NCI-H2107 treated with DMSO at 0.1 percent for 48 hours (cell line): ENCODE data around the gene E2F3.

ENCODE experiments used
- DNase-seq: peaks from one replicate; lab custom pipeline; 2025; ENCODE audit not compliant: unreplicated experiment; lab: John Stamatoyannopoulos, UW

E2F3 gene

DNA sequence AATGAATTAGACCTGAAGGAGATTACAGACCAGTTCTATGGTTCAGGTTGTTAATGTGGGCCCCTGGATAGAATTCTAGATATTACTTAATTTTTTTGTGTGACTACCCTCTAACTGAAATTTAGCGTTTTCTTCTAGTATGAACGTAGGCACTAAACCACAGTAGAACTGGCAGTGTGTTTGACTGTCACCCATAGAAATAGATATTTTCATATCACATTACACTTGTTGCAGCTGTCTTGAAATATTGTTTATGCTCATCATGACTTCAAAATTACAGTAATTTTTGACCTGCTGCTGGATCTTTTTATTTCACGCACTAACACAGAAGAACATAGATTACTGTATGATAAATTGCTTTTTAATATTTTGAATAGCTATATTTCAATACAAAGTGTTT is 31.6 kb downstream of the E2F3 start:
- DNase-seq, result no peak

DNA sequence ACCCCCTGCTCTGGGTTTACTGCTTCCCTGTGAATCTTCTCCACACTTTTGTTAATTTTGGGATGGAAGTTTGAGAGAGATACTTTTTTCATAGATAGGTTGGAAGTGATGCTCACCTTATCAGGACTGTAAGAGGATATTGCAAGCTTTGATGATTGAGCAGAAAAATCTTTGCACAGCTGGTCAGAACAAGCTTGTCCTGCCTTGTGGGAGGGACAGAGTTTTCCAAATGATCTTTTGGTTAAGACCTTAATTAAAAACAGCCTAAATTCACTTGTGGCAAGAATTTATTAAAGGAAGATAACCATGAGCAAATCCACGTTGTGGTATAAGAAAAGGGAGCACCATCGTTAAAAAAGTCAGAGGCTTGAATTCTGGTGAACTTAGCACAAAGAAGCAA is 32.2 kb downstream of the E2F3 start:
- no peak for DNase-seq

DNA sequence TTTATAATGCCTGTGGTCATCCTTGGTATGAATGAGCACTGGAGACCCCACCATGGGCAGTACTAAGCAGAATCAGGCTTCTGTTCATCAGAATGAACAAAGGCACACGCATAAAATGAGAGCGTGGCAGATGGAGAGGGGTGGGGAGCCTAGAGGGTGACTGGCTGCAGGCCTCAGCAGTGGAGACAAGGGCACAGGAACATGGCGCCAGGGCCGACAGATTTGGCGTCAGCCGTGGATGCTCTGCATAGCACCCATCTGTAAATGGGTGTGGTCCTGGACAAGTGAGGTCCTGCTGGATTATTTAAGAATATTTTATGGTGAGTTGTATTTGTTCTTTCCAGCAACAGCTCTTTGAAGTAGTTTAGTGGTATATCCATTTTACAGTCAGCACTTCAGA is 33.1 kb downstream of the E2F3 start:
- no peak for DNase-seq

GRCh38 chr6:20436719-20437118 is 35.0 kb downstream of the E2F3 start:
- no peak for DNase-seq

- no peak for DNase-seq
These were observed 36.0 kb downstream of the E2F3 start for GRCh38 chr6:20437639-20438038.

- no peak for DNase-seq
These were observed 36.9 kb downstream of the E2F3 start for GRCh38 chr6:20438462-20439070.

GRCh38 chr6:20439558-20439957 is 37.9 kb downstream of the E2F3 start:
- DNase-seq, result no peak

DNA sequence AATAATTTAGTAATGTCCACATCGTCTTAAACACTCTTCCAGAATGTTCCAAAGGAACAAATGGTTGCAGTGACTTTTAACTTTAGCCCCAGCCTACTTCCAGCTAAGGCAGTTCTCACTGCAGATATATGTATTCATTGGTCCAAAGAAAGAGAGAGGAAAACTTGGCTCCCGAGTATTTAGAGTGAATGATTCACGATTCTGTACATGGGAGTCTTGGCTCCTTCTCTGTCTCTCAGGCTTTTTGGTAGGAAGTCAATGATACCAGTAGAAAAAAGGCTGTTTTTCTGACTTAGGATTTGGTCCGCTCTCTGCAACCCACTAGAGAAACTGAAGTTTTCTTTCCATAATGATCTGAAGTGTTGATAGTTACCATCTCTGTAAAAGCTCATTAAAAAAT is 38.6 kb downstream of the E2F3 start:
- no peak for DNase-seq

DNA sequence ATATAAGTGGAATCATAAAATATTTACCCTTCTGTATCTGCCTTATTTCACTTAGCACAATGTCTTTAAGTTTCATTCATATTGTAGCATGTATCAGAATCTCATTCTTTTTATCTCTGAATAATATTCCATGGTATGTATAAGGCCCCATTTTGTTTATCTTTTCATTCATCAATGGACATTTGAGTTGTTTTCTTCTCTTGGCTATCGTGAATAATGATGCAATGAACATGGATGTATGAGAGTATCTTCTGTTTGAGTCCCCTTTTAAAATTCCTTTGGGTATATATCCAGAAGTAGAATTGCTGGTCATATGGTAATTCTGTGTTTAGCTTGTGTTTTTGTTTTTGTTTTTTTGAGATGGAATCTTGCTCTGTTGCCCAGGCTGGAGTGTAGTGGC is 39.6 kb downstream of the E2F3 start:
- no peak for DNase-seq

DNA sequence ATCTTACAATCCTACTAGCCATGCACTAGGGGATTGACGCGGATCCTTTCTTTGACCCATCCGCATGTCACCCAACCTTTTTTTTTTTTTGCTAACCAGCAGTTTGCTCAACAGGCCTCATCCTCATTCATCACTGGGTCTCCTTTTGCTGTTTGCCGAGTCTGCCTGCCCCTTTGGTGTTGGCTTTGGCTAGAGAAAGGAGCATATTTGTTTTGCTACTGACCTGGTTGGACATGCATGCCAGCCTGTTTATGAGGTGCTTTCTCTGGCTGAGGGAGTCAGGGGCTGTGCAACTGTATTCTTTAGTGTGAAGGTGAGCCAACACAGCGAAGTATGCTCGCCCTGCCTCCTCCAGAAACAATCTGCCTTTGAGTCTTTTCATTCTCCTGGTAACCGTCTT is 40.2 kb downstream of the E2F3 start:
- DNase-seq, result no peak

GRCh38 chr6:20444786-20445271 is 43.1 kb downstream of the E2F3 start:
- DNase-seq, result no peak

DNA sequence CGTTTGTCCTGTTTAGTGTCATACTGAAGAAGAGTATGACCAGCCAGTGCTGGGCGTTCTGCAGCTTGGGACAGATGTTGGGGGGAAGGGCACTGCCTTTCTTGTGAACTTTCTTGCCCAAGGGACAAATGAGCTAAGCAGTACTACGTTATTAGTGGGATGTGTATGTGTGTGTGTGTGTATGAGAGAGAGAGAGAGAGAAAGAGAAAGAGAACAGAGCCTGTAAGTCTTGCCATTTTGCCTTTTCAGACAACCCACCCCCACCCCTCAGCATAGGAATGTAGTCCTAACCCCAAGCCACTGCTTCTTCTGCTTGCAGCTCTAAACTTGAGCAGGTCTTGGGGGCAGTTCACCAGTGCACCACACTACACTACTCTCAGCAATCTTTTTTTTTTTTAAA is 45.5 kb downstream of the E2F3 start:
- no peak for DNase-seq

DNA sequence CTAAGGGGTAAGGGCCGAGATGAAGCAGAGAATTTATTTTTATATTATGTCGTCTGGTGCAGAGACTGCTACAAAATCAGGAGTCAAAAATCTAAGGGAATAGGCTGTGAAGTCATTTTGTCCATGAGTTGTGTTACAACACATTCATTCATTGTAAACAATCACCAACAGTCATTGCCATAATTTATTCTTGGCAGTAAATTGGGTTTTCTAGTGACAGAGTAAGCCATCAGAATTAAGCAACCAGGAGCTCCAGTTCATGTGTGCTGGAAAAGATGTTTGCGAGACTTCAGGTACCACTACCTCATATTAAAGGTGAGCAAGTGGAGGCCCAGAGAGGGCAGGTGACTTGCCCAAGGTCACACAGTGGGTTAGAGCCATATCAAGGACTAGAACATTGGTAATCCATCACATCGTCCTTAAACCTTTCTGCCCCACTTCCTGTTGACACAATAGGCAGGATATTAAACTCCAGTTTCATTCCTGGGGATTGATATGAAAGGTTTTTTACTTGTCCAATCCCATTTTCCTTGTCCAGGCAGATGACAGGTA is 46.0 kb downstream of the E2F3 start:
- DNase-seq, result no peak

GRCh38 chr6:20448828-20449227 is 47.1 kb downstream of the E2F3 start:
- DNase-seq, result no peak

GRCh38 chr6:20454204-20454824 is 52.6 kb downstream of the E2F3 start:
- no peak for DNase-seq

GRCh38 chr6:20455251-20455940 is 53.7 kb downstream of the E2F3 start:
- no peak for DNase-seq

GRCh38 chr6:20458027-20458894 is 56.6 kb downstream of the E2F3 start:
- no peak for DNase-seq

DNA sequence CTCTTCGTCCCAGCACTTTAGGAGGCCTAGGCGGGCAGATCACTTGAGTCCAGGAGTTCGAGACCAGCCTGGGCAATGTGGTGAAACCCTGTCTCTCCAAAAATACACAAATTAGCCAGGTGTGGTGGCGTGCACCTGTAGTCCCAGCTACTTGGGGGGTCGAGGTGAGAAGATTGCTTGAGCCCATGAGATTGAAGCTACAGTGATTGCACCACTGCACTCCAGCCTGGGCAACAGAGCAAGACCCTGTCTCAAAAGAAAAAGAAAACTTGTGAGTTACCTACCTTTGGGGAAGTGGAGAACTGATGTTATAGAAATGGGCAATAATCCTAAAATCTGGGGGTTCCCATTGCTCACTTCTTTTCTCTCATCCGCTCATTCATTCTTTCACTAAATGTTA is 58.0 kb downstream of the E2F3 start:
- DNase-seq, result no peak

GRCh38 chr6:20461576-20461975 is 59.9 kb downstream of the E2F3 start:
- DNase-seq, result no peak

DNA sequence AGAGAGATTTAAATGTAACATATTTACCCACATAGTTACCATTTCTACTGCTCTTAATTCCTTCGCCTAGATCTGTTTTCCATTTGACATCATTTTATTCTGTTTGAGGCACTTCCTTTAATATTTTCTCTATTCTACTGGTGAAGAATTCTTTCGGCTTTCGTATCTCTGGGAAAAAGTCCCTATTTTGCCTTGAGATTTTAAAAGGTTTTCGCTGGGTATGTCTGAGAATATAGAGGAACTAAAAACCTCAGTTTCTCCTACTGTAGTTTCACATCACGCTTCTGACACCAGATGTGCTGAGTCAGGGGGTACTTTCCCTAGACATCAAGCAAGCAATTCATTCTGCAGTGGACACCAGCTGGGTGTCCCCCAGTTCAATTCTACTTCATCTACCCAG is 61.7 kb downstream of the E2F3 start:
- DNase-seq, result no peak

GRCh38 chr6:20464041-20464440 is 62.4 kb downstream of the E2F3 start:
- DNase-seq, result no peak
